Spleen (tissue), 7 donors: ENCODE data around the gene MCF2L.

Source experiments
- CTCF ChIP-seq, 11 experiments: fragments of 200-600 bp in 7 of 11; fragments of 450-650 bp in 4 of 11; sonication (generic) in 4 of 11; IDR thresholded peaks in 8 of 11; conservative IDR thresholded peaks in 3 of 11; 1 replicate in 7 of 11; 2 replicates in 4 of 11; pipeline versions ENCODE4 v1.4.0 to v1.8.0; 2016 to 2021; ENCODE audit warnings: antibody characterized with exemption in 11 of 11, inconsistent platforms in 4 of 11, mild to moderate bottlenecking in 1 of 11
- POLR2A ChIP-seq, 3 donors: fragments of 450-650 bp; IDR thresholded peaks; one replicate each; pipeline ENCODE4 v1.5.1; 2017; ENCODE audit warnings: antibody characterized with exemption in 3 of 3, mild to moderate bottlenecking in 1 of 3
- donor health status: DM: no; HTN: no; CAD: no; lungs with moderate emphysema.
- donor health status: DM: no; HTN: no; CAD: no.
- donor health status: DM: no; HTN: no; CAD: no.

GRCh38 chr13:113027095-113027494, 58.1 kb downstream of the MCF2L start:
- no peak for TF ChIP-seq POLR2A (IDR thresholded peaks at IDR 0.05)
- TF ChIP-seq CTCF (IDR thresholded peaks at IDR 0.05 in 8 of 11, conservative IDR thresholded peaks at IDR 0.05 in 3 of 11): no peak
